HG03432 (cell line): ENCODE measurements around the gene CXCR6.

ENCODE experiments used
- ATAC-seq: cut with Tn5 transposase; IDR thresholded peaks from one replicate; pipeline ENCODE4 v1.9.1; 2021; ENCODE audit warnings: mild to moderate bottlenecking, moderate library complexity; ENCODE audit not compliant: unreplicated experiment

CXCR6 gene

DNA sequence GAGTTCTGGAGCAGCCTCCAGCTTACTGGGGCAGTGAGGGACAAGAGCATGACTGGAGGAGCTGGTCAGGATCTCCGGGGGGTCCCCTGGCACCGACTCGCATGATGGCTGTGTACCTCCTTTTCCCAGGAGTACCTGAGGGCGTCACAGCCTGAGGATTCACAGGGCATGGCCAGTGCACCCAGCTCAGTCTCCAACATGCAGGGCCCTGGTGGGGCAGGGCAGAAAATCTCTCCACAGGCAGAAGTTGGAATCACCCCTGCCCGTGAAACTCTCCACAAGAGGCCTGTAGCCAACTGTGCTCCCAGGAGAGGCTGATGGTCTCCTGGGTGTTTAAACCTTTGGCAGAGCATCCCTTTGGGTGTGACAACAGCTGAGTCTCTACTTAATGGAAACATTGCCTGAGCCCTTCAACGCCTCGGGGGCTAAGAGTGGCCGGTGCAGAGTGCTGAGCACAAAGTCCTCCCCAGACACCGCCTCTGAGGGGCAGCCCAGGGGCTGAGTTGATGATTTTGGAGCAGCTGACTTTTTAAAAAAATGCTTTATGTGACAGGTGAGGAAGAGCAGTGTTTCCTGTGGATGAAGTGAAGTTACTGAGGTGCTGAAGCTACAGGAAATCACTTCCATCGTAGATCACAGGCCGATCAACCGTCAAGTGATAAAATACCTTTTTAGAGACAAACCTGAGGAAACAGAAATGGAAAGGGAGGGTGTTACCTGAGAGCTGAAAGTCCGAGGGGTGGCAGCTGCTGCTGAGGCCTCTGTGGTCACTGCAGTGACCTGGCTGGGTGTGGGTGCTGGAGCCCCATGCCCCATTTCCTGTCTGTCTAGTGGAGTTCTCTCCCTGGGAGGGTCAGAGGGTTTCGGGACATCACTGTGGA, 21.9 kb upstream of the CXCR6 start:
- ATAC-seq: no peak

DNA sequence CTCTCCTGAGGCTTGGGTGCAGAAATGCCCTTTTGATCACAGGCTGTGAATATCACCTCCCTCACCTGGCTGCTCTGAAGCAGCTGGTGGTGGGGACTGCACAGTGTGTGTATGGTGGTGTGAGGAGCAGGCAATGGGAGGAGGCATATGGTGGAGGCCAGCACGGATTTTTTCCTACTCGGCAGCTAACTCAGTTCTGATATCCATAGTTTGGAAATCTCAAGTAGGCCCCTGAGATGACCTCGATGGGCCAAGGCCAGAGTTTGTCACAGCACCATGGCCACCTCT, 21.3 kb upstream of the CXCR6 start:
- ATAC-seq: no peak

GRCh38 chr3:45922950-45923590, 20.2 kb upstream of the CXCR6 start:
- ATAC-seq: no peak

GRCh38 chr3:45923755-45924154, 19.5 kb upstream of the CXCR6 start:
- no peak for ATAC-seq

DNA sequence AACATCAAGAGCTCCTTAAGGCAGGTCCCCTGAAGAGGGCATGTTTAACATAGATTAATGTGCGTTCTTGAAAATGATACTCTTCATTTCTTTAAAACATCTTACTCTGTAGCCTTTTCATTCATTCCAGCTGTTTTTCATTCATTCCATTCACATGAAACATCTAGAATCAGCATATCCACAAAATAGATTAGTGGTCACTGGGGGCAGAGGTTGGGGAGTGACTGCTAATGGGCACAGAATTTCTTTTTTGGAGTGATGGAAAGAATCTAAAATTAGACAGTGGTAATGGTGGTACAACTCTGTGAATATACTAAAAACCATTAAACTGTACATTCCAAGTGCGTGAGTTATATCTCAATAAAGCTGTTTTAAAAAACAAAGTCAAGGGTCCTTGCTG, 15.4 kb upstream of the CXCR6 start:
- ATAC-seq: no peak

DNA sequence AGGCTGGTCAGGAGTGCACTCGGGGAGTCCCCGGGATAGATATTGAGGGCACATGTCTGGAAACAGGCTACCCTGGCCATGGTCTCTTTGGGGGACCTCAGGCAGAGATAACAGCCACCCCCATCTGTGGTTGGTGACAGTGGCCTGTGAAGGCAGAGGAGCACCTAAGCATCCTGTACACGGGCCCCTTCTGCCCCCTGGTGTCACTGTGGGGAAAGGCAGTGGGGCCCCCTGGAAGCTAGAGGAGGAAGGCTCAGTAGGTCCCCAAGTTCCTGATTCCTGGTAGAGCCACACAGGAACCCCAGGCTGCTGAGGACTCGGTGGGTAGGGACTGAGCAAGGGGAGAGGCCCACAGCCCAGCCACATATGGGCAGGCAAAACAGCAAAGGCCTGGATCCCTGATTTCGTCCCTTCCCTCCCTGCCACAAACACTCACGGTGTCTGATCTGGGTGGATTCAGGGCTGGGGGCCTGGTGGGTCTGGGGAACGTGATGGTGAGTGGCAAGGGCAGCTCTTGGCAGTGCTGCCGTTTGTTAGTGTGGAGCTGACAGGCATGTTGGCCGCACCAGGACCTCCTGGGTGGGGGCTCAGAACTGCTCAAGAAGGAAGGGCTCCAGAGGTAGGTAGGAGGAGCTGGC, 14.1 kb upstream of the CXCR6 start:
- ATAC-seq: peak; percentile 50

DNA sequence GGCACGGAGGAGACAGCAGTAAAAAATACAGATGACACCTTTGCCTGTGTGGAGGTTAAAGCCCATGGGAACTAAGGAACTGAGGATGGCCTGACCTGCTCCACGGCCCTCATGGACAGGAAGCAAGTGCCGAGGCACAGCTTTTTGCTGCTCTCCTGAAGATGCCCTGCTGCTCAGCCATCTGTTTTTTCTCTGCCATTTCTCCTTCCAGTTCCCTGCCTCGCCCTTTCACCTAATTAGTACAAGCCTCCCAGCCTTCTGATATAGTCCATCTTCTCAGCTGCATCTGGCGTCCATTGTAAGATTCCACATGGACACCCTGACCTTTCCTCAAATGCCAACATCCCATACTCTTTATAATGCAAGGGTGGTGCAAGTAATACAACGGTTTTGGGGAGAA, 11.8 kb upstream of the CXCR6 start:
- no peak for ATAC-seq

- ATAC-seq: no peak
Measured at GRCh38 chr3:45932112-45932511, 11.2 kb upstream of the CXCR6 start.

GRCh38 chr3:45933591-45933990, 9.7 kb upstream of the CXCR6 start:
- ATAC-seq: no peak

- no peak for ATAC-seq
Measured at GRCh38 chr3:45936261-45936660, 7.0 kb upstream of the CXCR6 start.

DNA sequence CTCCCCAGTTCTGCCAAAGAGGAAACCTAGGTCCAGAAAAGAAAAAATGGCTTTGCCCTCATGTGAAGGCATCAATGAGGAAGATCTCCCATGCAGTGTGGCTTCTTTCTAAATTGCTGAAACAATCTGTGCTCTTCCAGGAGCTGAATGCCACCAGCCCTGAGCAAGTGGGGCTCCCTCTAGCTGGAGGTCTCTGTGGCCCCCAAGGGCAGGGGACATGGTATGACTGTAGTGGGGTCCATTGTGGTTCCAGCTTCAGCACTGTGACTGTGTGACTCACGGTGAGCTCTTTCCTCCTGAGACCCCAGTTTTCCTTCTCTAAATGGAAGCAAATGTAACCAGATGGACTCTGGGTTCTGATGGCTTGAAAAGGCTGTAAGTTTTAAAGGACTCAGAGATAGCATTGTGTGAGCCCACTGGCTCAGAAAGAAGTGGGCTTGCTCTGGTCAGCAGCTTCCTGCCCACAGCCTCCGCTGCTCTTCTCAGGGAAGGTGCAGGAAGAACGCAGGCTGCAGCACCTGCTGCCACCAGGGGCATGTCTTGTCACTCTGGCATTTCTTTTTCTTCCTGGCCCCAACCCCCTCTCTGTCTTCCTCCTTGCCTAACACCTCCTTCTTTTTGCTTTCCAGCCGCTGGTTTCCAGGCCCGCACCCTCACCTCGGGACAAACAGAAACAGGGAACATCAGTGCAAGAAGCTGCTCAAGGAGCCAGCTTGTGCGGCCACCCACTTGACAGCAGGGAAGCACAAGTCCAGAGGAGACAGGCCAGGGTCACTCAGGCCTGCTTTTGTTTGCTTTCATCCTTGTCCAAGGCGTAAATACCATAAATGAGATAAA, 5.8 kb upstream of the CXCR6 start:
- no peak for ATAC-seq

- ATAC-seq: no peak
Measured at GRCh38 chr3:45938043-45938435, 5.2 kb upstream of the CXCR6 start.

GRCh38 chr3:45938864-45939263, 4.4 kb upstream of the CXCR6 start:
- ATAC-seq: peak; percentile 61

- ATAC-seq: no peak
Measured at GRCh38 chr3:45939341-45939771, 3.9 kb upstream of the CXCR6 start.

DNA sequence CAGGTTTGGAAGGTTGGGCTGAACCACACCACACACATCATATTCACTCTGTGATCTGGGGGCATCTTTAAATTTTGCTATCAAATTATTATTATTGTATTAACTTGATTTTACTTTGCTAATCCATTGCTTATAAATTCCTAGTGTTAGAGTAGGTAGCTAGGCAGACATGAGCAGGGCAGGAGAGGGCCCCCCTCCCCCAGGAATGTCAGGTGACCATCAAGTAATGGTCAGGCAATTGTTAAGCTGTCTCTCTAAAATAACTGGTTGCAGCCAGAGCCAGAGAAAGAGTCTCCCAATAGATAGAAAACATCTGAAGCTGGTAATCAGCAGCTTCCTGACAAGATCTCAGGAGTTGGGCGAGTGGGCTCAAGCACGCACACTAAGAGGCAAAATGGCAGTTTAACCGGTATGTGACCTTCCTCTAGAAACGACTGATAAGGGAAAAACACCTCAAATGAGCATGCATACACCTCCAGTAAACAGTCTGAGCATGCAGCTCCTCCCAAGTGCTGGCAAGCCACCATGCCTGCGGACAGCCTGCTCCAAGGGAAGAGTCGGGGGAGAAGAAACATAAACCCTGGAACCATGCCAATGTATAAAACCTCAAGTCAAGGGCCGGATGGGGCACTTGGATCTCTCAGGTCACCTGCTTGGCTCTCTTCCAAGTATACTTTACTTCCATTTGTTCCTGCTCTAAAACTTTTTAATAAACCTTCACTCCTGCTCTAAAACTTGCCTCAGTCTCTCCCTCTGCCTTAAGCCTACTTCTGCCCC, 3.1 kb upstream of the CXCR6 start:
- ATAC-seq: no peak

GRCh38 chr3:45940781-45941365, 2.4 kb upstream of the CXCR6 start:
- no peak for ATAC-seq

DNA sequence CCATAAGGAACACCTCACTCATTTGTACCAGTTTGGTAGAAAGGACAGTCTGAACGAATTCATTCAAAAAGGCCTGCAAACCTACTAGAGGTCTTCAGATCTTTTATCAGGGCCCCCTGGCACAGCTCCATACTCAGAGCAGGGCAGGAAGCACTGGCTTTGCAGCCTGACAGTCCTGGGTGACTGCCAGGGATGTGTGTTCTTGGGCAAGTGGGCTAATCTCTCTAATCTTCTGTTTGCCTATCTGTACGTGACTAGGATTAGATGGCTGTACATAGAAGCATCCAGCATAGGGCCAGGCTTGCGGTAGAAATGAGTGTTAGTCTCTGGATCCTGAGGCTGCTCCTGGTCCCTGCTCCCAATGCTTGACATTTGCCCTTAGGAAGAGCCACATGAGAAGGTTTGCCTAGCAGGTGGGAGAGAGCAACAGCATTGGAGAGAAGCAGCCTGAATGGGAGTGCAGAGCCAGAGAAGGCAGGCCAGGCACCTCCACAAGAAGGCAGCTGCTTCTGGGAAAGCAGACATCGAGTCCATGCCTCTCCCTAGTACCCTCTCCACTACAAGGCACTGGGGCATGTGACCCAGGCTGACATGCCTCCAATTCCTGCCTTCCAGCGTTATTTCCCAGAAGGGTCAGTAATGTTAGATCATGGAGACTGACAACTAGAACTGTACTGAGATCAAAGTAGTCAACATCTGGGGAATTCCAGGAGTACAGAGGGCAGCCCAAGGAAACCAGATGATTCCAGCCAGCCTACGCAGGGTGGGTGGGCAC, 1.0 kb upstream of the CXCR6 start:
- ATAC-seq: no peak

DNA sequence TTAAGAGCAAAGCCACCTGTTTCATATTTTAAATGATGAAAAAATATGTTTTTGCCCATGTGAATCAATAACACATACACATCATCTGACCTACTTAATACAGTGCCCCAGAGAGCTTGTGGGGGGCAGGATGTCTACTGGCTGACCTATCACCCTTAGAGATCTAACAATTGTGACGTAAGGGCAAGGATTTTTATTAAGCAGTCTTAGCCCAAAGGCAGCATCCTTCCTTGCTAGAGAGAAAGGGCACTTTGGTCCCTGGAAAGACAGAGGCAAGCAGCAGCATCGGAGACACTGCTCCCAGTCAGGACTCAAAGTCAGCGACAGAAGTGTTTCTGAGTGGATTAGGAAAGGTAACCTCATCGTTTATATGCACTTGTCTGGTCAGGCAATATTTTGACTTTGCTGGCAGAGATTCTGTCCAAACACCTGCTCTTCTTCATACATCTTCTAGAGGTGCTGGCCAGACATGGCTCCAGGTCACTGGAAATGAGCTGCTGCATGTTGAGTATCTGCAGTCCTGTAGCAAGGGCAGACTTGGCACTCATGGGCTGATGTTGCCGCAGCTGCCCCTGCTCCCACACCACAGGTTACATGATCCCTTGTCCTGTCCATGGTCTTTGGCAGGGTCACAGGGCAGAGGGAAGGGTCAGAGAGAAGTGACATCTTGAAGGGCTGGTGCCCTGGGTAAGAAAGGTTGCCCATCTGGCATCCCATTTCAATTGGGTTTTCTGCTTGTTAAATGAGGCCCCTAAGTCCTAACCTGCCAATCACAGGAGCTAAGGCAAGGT, 1.8 kb downstream of the CXCR6 start:
- ATAC-seq: no peak

DNA sequence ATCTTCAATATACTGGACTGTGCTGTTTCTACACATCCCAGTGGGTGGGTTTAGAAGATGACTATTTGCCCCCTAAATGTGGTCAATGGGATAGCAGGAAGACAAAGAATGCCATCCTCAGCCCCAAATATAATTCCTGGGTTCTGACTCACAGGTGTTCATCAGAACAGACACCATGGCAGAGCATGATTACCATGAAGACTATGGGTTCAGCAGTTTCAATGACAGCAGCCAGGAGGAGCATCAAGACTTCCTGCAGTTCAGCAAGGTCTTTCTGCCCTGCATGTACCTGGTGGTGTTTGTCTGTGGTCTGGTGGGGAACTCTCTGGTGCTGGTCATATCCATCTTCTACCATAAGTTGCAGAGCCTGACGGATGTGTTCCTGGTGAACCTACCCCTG, 3.0 kb downstream of the CXCR6 start:
- no peak for ATAC-seq
